Sigmoid colon (tissue), 7 donors: ENCODE measurements around the gene XPNPEP1. TPM values are rescaled to one million over a fixed set of nuclear protein-coding genes. Genes with fewer than 3 reads are reported as not detected.

ENCODE experiments used
- DNase-seq: peaks from one replicate; pipeline ENCODE4 v3.0.0-alpha.2; 2019
- H3K27ac ChIP-seq, 4 donors: fragments of 200-600 bp; sonication (generic); one replicate each; pipeline ENCODE4 v1.5.1; 2016 to 2019; ENCODE audit warnings: mild to moderate bottlenecking in 1 of 4
- H3K27me3 ChIP-seq, 3 donors: fragments of 200-600 bp; sonication (generic); one replicate each; pipeline ENCODE4 v1.5.1; 2019; ENCODE audit warnings: mild to moderate bottlenecking in 1 of 3
- H3K36me3 ChIP-seq, 4 donors: fragments of 200-600 bp; sonication (generic); one replicate each; pipeline ENCODE4 v1.5.1; 2016 to 2019
- H3K4me1 ChIP-seq, 4 donors: fragments of 200-600 bp; sonication (generic); one replicate each; pipeline ENCODE4 v1.5.1; 2017 to 2019
- H3K4me3 ChIP-seq, 4 donors: fragments of 200-600 bp; sonication (generic); one replicate each; pipeline ENCODE4 v1.5.1; 2017 to 2019; ENCODE audit warnings: mild to moderate bottlenecking in 2 of 4, moderate library complexity in 1 of 4
- H3K9me3 ChIP-seq, 4 donors: fragments of 200-600 bp in 3 of 4; sonication (generic) in 3 of 4; one replicate each; pipeline versions ENCODE4 v1.5.1 to v1.6.1; 2013 to 2019
- CTCF ChIP-seq, 4 experiments: fragments of 450-650 bp in 3 of 4; fragments of 200-600 bp in 1 of 4; IDR thresholded peaks; one replicate each; pipeline ENCODE4 v1.5.1; 2016 to 2019; ENCODE audit warnings: antibody characterized with exemption in 4 of 4, mild to moderate bottlenecking in 3 of 4, moderate library complexity in 2 of 4
- EP300 ChIP-seq, 4 donors: sonication (generic); formaldehyde crosslinking; IDR thresholded peaks; one replicate each; pipeline ENCODE4 v1.6.1; 2017; ENCODE audit warnings: antibody characterized with exemption in 4 of 4
- POLR2A ChIP-seq, 2 donors: fragments of 450-650 bp; IDR thresholded peaks; one replicate each; pipeline ENCODE4 v1.6.1; 2016; ENCODE audit warnings: antibody characterized with exemption in 2 of 2, mild to moderate bottlenecking in 2 of 2, moderate library complexity in 2 of 2
- POLR2AphosphoS5 ChIP-seq, 4 donors: sonication (generic); formaldehyde crosslinking; IDR thresholded peaks; one replicate each; pipeline ENCODE4 v1.6.1; 2017; ENCODE audit warnings: antibody characterized with exemption in 4 of 4
- WGBS, 2 donors: extraction: QIAGEN DNeasy Blood & Tissue Kit; methylation state at CpG; one replicate each; pipeline ENCODE4 v1.1.7; 2013; 5-methylcytosine and 5-hydroxymethylcytosine counted together
- intact Hi-C: fragments of 100-400 bp; cut with DNase I; formaldehyde crosslinking; loops from one replicate; pipeline ENCODE4 v1.15.1; 2023
- polyA plus RNA-seq, 3 donors: library from polyadenylated mRNA; stranded (reverse); fragments of 200-250 nt; gene quantifications; one replicate each; pipeline ENCODE4 v1.2.3, GENCODE V29; 2013
- total RNA-seq, 4 donors: library from RNA; depleted of rRNA; stranded (reverse); fragments of >200 nt; gene quantifications; one replicate each; pipeline ENCODE4 v1.1.0, GENCODE V29; 2016
- donor health status: healthy with polysubstance abuse.
- donor health status: Bipolar disorder and iron deficiency.
- donor health status: healthy.

XPNPEP1 gene
- total and polyA plus RNA-seq, 7 donors, result 37.5 to 59.1 (median 55.6) TPM

- TF ChIP-seq POLR2AphosphoS5 (IDR thresholded peaks at IDR 0.05) (no peak), POLR2A (IDR thresholded peaks at IDR 0.05) (no peak), EP300 (IDR thresholded peaks at IDR 0.05) (no peak), CTCF (IDR thresholded peaks at IDR 0.05) (no peak)
- 89 to 90% methylated on average over 8 of the region's 8 CpGs for WGBS, 2 donors
- no peak for DNase-seq
- no peaks in the 10 kb centered on the region for H3K27me3 ChIP-seq
- intact Hi-C loops, result no loop called here
- peaks cover 0 to 5% (median 0%) of the 10 kb centered on the region in 4 donors for H3K4me1 ChIP-seq
- H3K9me3 ChIP-seq, result no peaks in the 10 kb centered on the region
- H3K4me3 ChIP-seq, result no peak overlapping the region
- H3K36me3 ChIP-seq, result no peaks in the 10 kb centered on the region
- H3K27ac ChIP-seq, result no peak overlapping the region
Measured at GRCh38 chr10:109959259-109960145, 36.2 kb upstream of the XPNPEP1 start.

- 91 to 92% methylated on average over 2 of the region's 2 CpGs for WGBS, 2 donors
- H3K27me3 ChIP-seq, result no peaks in the 10 kb centered on the region
- no peaks in the 10 kb centered on the region for H3K9me3 ChIP-seq
- no peak for TF ChIP-seq CTCF (IDR thresholded peaks at IDR 0.05)
- no peak for TF ChIP-seq EP300 (IDR thresholded peaks at IDR 0.05)
- no peak for TF ChIP-seq POLR2A (IDR thresholded peaks at IDR 0.05)
- no peak for TF ChIP-seq POLR2AphosphoS5 (IDR thresholded peaks at IDR 0.05)
- DNase-seq, result no peak
- H3K4me1 ChIP-seq, result peaks cover 0 to 5% (median 0%) of the 10 kb centered on the region in 4 donors
- H3K36me3 ChIP-seq, result no peaks in the 10 kb centered on the region
- H3K4me3 ChIP-seq, result no peak overlapping the region
- intact Hi-C loops, result no loop called here
- no peak overlapping the region for H3K27ac ChIP-seq
Measured at GRCh38 chr10:109958059-109958458, 34.7 kb upstream of the XPNPEP1 start.

DNA sequence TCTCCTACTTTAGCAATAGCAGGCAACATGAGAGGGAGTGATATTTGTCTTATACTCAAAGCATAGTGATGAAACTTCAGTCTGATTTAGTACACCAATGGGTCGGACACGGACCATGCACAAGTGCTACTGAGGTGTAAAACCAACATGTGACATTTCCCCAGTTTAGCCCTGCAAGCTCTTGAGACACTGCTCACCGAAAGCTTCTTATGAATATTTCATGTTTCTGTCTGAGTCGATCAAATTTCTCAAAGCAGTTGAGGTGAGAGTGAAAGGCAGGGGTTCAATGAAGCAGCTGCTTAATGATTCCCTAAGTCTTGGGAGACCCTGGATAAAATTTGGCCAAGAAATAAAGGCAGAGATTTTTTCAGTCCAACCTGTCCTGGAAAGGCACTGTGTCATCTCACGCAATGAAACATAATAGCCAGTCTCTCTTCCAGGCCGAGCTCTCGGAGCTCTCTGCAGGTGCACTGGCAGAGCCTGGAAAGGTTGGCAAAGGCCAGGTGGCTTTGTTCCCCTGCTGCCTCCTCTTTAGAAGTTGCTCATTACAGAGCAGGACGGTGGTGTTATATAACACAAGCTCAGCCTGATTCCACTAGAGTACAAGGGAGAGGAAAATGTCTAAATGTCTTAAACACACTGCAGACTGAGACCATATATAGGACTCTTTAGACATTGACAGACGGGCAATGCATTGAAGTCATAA is 33.9 kb upstream of the XPNPEP1 start:
- no peak overlapping the region for H3K4me3 ChIP-seq
- TF ChIP-seq CTCF (IDR thresholded peaks at IDR 0.05), result no peak
- no peak for TF ChIP-seq POLR2A (IDR thresholded peaks at IDR 0.05)
- no peak for TF ChIP-seq POLR2AphosphoS5 (IDR thresholded peaks at IDR 0.05)
- TF ChIP-seq EP300 (IDR thresholded peaks at IDR 0.05), result no peak
- DNase-seq, result no peak
- H3K27me3 ChIP-seq, result no peaks in the 10 kb centered on the region
- peaks cover 0 to 5% (median 0%) of the 10 kb centered on the region in 4 donors for H3K4me1 ChIP-seq
- H3K9me3 ChIP-seq, result no peaks in the 10 kb centered on the region
- no peak overlapping the region for H3K27ac ChIP-seq
- intact Hi-C loops, result no loop called here
- no peaks in the 10 kb centered on the region for H3K36me3 ChIP-seq
- WGBS, 2 donors, result 81 to 90% methylated on average over 9 of the region's 9 CpGs

DNA sequence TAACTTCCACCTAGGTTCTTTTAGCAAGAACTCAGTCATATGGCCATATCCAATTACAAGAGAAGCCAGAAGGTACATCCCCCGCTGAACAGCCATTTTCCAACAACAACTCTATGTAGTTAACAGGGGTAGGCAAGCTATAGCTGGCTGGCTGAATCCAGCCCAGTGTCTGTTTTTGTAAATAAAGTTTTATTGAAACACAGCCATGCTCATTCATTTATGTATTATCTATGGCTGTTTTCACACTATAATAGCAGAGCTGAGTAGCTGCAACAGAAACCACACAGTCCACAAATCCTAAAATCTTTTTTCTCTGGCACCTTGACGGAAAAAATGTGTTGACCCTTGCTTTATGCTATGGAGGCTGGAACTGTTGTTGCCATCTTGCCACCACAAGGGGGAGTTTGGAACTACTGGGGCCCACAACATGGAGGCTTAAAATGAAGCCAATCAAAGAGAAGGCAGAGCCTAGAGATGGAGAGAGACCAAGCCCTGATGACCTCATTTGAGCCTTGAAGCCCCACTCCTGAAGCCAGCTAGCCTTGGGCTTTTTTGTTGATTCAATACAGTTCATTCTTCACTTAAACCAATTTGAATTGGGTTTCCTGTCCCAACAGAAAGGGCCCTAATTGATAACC is 33.3 kb upstream of the XPNPEP1 start:
- no peak overlapping the region for H3K4me3 ChIP-seq
- H3K27ac ChIP-seq, result no peak overlapping the region
- peaks cover 0 to 1% (median 0%) of the 10 kb centered on the region in 4 donors for H3K4me1 ChIP-seq
- TF ChIP-seq CTCF (IDR thresholded peaks at IDR 0.05), result peak in 1 of 4 experiments; percentile 24
- no peak for TF ChIP-seq POLR2AphosphoS5 (IDR thresholded peaks at IDR 0.05)
- H3K27me3 ChIP-seq, result no peaks in the 10 kb centered on the region
- 95 to 96% methylated on average over 2 of the region's 2 CpGs for WGBS, 2 donors
- intact Hi-C loops, result no loop called here
- H3K36me3 ChIP-seq, result no peaks in the 10 kb centered on the region
- H3K9me3 ChIP-seq, result no peaks in the 10 kb centered on the region
- DNase-seq, result no peak
